Measurements from ENCODE around the gene LRRC41.

DNA sequence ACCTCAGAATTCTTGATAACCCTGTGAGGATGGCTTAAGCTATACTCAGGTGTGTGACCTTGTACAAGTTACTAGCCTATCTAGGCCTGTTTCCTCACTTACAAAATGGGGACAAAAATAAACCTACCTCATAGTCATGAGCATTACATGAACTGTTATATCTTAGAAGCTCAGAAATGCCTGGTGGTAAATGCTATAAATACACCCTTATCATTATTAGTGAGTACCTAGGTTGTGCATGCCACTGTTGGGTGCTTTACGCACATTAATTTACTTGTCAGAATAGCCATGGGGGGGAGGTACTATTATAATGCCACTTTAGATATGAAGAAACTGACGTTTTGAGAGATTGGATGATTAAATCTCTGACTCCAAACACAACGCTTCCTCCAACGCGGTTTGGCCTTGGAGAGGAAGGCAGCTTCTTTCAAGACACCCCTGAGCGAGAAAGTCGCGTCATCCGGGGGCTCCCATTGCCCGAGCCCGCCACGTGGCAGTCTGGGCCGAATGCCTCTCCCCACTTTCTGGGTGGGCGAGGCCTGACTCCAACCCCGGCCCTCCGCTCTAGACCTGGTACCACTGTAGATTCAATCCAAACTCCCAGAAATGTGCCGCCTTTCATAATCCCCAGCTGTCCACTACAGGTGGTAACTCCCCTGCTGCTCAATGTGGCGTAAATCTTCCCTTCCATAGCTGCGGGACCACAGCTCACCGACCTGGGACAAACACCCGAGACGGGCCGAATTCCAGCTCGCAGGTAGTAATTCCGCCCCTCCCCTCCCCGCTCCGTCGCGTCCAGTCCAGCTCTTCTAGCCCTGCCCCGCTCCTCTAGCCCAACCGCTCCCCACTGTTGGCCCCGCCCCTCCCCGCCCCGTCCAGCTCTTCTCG lies 56.6 kb downstream of the LRRC41 start:
- TF ChIP-seq EZH2 (optimal IDR thresholded peaks at IDR 0.05; ENCODE audit: low read depth, low read length) = no peak
- TF ChIP-seq, protein P1, sequence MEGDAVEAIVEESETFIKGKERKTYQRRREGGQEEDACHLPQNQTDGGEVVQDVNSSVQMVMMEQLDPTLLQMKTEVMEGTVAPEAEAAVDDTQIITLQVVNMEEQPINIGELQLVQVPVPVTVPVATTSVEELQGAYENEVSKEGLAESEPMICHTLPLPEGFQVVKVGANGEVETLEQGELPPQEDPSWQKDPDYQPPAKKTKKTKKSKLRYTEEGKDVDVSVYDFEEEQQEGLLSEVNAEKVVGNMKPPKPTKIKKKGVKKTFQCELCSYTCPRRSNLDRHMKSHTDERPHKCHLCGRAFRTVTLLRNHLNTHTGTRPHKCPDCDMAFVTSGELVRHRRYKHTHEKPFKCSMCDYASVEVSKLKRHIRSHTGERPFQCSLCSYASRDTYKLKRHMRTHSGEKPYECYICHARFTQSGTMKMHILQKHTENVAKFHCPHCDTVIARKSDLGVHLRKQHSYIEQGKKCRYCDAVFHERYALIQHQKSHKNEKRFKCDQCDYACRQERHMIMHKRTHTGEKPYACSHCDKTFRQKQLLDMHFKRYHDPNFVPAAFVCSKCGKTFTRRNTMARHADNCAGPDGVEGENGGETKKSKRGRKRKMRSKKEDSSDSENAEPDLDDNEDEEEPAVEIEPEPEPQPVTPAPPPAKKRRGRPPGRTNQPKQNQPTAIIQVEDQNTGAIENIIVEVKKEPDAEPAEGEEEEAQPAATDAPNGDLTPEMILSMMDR (IDR thresholded peaks at IDR 0.05; ENCODE audit: low read length) = no peak
- TF ChIP-seq EZH2phosphoT487 (IDR thresholded peaks at IDR 0.05; ENCODE audit: low read length) = no peak
